C4-2B (cell line): ENCODE results near the gene TMEM183A.

ENCODE experiments used
- CTCF ChIP-seq: fragments of 450-650 bp; conservative IDR thresholded peaks from 2 replicates; pipeline ENCODE4 v1.5.1; 2017; ENCODE audit warnings: mild to moderate bottlenecking
- ZFX ChIP-seq: fragments of 450-650 bp; IDR thresholded peaks from 2 replicates; pipeline ENCODE4 v1.6.1; 2017

- TF ChIP-seq CTCF (no peak), ZFX (no peak)
Measured at GRCh38 chr1:202987255-202987654, 19.9 kb upstream of the TMEM183A start.
